ENCODE measurements around the gene KCNQ5.

The KCNQ5 gene

DNA sequence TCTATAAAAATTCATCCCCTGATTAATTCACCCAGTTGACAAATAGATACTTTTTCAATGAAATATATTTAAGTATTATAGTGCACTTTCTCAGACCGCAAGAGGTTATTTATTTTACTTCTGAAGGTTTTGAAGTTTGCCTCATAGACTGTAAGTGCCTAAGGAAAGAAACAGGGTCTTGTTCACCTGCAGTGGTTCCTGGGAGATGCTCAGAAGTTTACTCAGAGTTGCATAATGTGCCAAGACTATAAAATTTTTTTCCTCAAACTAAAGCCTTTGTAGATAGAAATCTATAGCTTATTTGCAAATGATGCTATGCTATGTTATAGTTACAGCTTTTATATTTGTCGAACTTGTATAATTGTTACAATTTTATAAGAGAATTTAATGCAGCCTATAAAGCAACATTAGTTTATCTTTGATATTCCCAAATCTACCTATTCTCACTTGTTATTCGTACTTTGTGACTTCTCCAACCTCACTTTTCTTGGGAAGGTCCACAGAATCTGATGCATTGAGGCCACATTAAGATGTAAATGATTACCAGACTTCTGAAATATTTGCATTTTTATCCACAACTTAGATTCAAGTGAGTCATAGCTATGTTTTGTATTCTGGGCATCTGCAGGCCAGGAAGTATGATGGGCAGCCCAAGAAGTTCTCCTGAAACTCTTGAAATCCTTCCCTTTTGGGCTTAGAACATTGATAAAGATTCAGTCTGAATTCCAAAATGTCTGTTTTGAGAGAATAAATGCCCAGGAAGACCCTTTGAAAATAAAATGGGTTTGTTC is 35.7 kb downstream of the KCNQ5 start:
- no peak overlapping the region for H3K4me3 ChIP-seq (ENCODE audit: low read length)
- no peaks in the 10 kb centered on the region for H3K4me1 ChIP-seq (ENCODE audit: control insufficient read depth, low read depth, low read length)
- H3K36me3 ChIP-seq (ENCODE audit: control insufficient read depth, low read depth, low read length), result no peaks in the 10 kb centered on the region
- H3K9me3 ChIP-seq (ENCODE audit: control insufficient read depth, low read depth, low read length), result no peaks in the 10 kb centered on the region
- no peak overlapping the region for H3K27ac ChIP-seq (ENCODE audit: low read length)
- no peaks in the 10 kb centered on the region for H3K27me3 ChIP-seq (ENCODE audit: control insufficient read depth, insufficient read depth, low read length)
- no peak overlapping the region for H3K9ac ChIP-seq (ENCODE audit: low read length)

GRCh38 chr6:72659754-72660153 is 37.9 kb downstream of the KCNQ5 start:
- no peak overlapping the region for H3K4me3 ChIP-seq (ENCODE audit: low read length)
- H3K36me3 ChIP-seq (ENCODE audit: control insufficient read depth, low read depth, low read length), result no peaks in the 10 kb centered on the region
- H3K9ac ChIP-seq (ENCODE audit: low read length), result no peak overlapping the region
- H3K27ac ChIP-seq (ENCODE audit: low read length), result no peak overlapping the region
- H3K9me3 ChIP-seq (ENCODE audit: control insufficient read depth, low read depth, low read length), result no peaks in the 10 kb centered on the region
- no peaks in the 10 kb centered on the region for H3K27me3 ChIP-seq (ENCODE audit: control insufficient read depth, insufficient read depth, low read length)
- H3K4me1 ChIP-seq (ENCODE audit: control insufficient read depth, low read depth, low read length), result no peaks in the 10 kb centered on the region

DNA sequence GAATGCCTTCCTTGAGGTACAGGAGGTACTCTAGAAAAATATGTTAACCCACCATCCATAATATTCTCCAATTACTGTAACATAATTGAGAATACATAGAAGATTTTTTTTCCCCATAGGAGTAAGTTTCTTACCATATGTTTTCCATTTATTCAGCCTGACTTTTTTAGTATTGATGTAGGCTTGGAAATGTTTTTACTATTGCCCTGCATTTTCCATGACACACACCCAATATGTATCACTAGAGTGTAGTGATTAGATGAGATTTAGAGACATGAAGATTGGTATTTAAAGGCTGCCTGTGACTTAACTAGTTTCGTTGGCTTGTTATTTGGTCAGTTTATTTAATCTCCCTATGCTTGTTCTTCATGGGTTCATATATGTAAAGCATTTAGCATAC is 39.5 kb downstream of the KCNQ5 start:
- Histone ChIP-seq H3K36me3 (ENCODE audit: control insufficient read depth, low read depth, low read length) (no peaks in the 10 kb centered on the region), H3K4me1 (ENCODE audit: control insufficient read depth, low read depth, low read length) (no peaks in the 10 kb centered on the region), H3K9me3 (ENCODE audit: control insufficient read depth, low read depth, low read length) (no peaks in the 10 kb centered on the region), H3K9ac (ENCODE audit: low read length) (no peak overlapping the region), H3K27me3 (ENCODE audit: control insufficient read depth, insufficient read depth, low read length) (no peaks in the 10 kb centered on the region), H3K4me3 (ENCODE audit: low read length) (no peak overlapping the region), H3K27ac (ENCODE audit: low read length) (no peak overlapping the region)

DNA sequence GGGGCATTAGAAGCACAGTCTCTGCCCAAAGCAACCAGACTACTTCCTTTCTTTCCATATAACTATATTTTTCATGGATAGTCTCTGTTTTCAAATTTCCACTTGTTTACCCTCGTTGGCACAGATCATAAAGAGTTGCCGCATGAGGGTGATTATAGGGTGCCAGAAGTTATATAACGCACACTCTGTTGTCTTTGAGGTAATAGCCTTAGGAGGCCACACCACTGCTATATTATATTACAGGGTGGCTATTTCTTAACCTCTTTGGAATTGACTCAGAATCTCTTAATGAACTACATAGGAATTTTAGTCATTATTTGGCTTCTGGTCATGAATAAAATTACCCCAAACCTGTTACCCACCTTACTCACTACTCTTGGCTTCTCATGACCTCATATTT is 43.7 kb downstream of the KCNQ5 start:
- Histone ChIP-seq H3K27me3 (ENCODE audit: control insufficient read depth, insufficient read depth, low read length) (no peaks in the 10 kb centered on the region), H3K27ac (ENCODE audit: low read length) (no peak overlapping the region), H3K36me3 (ENCODE audit: control insufficient read depth, low read depth, low read length) (no peaks in the 10 kb centered on the region), H3K9ac (ENCODE audit: low read length) (no peak overlapping the region), H3K4me1 (ENCODE audit: control insufficient read depth, low read depth, low read length) (no peaks in the 10 kb centered on the region), H3K9me3 (ENCODE audit: control insufficient read depth, low read depth, low read length) (no peaks in the 10 kb centered on the region), H3K4me3 (ENCODE audit: low read length) (no peak overlapping the region)

GRCh38 chr6:72669324-72669723 is 47.5 kb downstream of the KCNQ5 start:
- H3K4me1 ChIP-seq (ENCODE audit: control insufficient read depth, low read depth, low read length), result no peaks in the 10 kb centered on the region
- no peak overlapping the region for H3K4me3 ChIP-seq (ENCODE audit: low read length)
- no peaks in the 10 kb centered on the region for H3K9me3 ChIP-seq (ENCODE audit: control insufficient read depth, low read depth, low read length)
- no peak overlapping the region for H3K27ac ChIP-seq (ENCODE audit: low read length)
- no peak overlapping the region for H3K9ac ChIP-seq (ENCODE audit: low read length)
- H3K36me3 ChIP-seq (ENCODE audit: control insufficient read depth, low read depth, low read length), result no peaks in the 10 kb centered on the region
- no peaks in the 10 kb centered on the region for H3K27me3 ChIP-seq (ENCODE audit: control insufficient read depth, insufficient read depth, low read length)

DNA sequence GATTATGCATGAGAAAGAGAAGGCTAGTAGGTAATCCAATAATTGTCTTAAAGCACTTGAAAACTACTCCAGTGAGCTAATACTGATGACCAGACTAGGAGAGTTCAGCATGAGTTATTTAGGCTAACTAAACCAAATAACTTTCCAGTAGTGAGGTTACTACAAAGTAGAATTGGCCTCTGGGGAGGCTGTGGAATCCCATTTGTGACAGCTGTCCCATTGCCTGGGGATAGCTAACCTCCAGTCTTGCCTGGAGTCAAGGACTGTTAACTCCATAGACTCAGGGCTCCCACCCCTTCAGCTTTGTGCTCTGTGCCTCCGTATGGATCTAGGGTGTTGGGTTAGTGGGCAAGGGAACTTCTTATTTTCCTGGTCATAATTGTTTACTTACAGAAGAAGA is 51.0 kb downstream of the KCNQ5 start:
- no peak overlapping the region for H3K9ac ChIP-seq (ENCODE audit: low read length)
- no peaks in the 10 kb centered on the region for H3K36me3 ChIP-seq (ENCODE audit: control insufficient read depth, low read depth, low read length)
- no peak overlapping the region for H3K27ac ChIP-seq (ENCODE audit: low read length)
- H3K9me3 ChIP-seq (ENCODE audit: control insufficient read depth, low read depth, low read length), result no peaks in the 10 kb centered on the region
- no peak overlapping the region for H3K4me3 ChIP-seq (ENCODE audit: low read length)
- H3K4me1 ChIP-seq (ENCODE audit: control insufficient read depth, low read depth, low read length), result no peaks in the 10 kb centered on the region
- no peaks in the 10 kb centered on the region for H3K27me3 ChIP-seq (ENCODE audit: control insufficient read depth, insufficient read depth, low read length)

GRCh38 chr6:72674842-72675241 is 53.0 kb downstream of the KCNQ5 start:
- no peak overlapping the region for H3K9ac ChIP-seq (ENCODE audit: low read length)
- H3K36me3 ChIP-seq (ENCODE audit: control insufficient read depth, low read depth, low read length), result no peaks in the 10 kb centered on the region
- H3K4me1 ChIP-seq (ENCODE audit: control insufficient read depth, low read depth, low read length), result no peaks in the 10 kb centered on the region
- no peak overlapping the region for H3K27ac ChIP-seq (ENCODE audit: low read length)
- H3K27me3 ChIP-seq (ENCODE audit: control insufficient read depth, insufficient read depth, low read length), result no peaks in the 10 kb centered on the region
- no peak overlapping the region for H3K4me3 ChIP-seq (ENCODE audit: low read length)
- no peaks in the 10 kb centered on the region for H3K9me3 ChIP-seq (ENCODE audit: control insufficient read depth, low read depth, low read length)

GRCh38 chr6:72675396-72675795 is 53.5 kb downstream of the KCNQ5 start:
- Histone ChIP-seq H3K9ac (ENCODE audit: low read length) (no peak overlapping the region), H3K4me1 (ENCODE audit: control insufficient read depth, low read depth, low read length) (no peaks in the 10 kb centered on the region), H3K36me3 (ENCODE audit: control insufficient read depth, low read depth, low read length) (no peaks in the 10 kb centered on the region), H3K4me3 (ENCODE audit: low read length) (no peak overlapping the region), H3K27ac (ENCODE audit: low read length) (no peak overlapping the region), H3K27me3 (ENCODE audit: control insufficient read depth, insufficient read depth, low read length) (no peaks in the 10 kb centered on the region), H3K9me3 (ENCODE audit: control insufficient read depth, low read depth, low read length) (no peaks in the 10 kb centered on the region)

GRCh38 chr6:72676995-72677394 is 55.1 kb downstream of the KCNQ5 start:
- H3K36me3 ChIP-seq (ENCODE audit: control insufficient read depth, low read depth, low read length), result no peaks in the 10 kb centered on the region
- H3K4me3 ChIP-seq (ENCODE audit: low read length), result no peak overlapping the region
- no peak overlapping the region for H3K9ac ChIP-seq (ENCODE audit: low read length)
- H3K4me1 ChIP-seq (ENCODE audit: control insufficient read depth, low read depth, low read length), result no peaks in the 10 kb centered on the region
- H3K27ac ChIP-seq (ENCODE audit: low read length), result no peak overlapping the region
- no peaks in the 10 kb centered on the region for H3K27me3 ChIP-seq (ENCODE audit: control insufficient read depth, insufficient read depth, low read length)
- no peaks in the 10 kb centered on the region for H3K9me3 ChIP-seq (ENCODE audit: control insufficient read depth, low read depth, low read length)

DNA sequence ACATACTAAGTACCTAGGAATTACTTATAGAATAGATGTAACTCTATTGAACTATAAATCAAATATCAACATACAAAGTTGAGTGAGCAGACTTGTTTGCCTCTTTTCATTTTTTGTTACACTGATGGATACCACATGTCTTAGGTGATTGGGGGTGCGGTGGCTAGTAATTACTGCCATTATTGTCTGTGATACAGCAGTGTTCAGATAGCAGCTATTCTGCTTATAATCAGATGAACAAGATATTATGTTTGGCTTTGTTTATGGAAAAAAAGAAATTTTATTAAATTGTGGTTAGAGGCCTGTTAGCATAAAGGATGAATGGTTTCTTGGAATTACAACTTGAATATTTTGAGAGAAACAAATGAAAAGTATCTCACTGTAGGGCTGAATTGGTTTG is 55.9 kb downstream of the KCNQ5 start:
- Histone ChIP-seq H3K9me3 (ENCODE audit: control insufficient read depth, low read depth, low read length) (no peaks in the 10 kb centered on the region), H3K4me3 (ENCODE audit: low read length) (no peak overlapping the region), H3K4me1 (ENCODE audit: control insufficient read depth, low read depth, low read length) (no peaks in the 10 kb centered on the region), H3K36me3 (ENCODE audit: control insufficient read depth, low read depth, low read length) (no peaks in the 10 kb centered on the region), H3K27me3 (ENCODE audit: control insufficient read depth, insufficient read depth, low read length) (no peaks in the 10 kb centered on the region), H3K9ac (ENCODE audit: low read length) (no peak overlapping the region), H3K27ac (ENCODE audit: low read length) (no peak overlapping the region)

- Histone ChIP-seq H3K36me3 (ENCODE audit: control insufficient read depth, low read depth, low read length) (no peaks in the 10 kb centered on the region), H3K4me1 (ENCODE audit: control insufficient read depth, low read depth, low read length) (no peaks in the 10 kb centered on the region), H3K9ac (ENCODE audit: low read length) (no peak overlapping the region), H3K9me3 (ENCODE audit: control insufficient read depth, low read depth, low read length) (no peaks in the 10 kb centered on the region), H3K27ac (ENCODE audit: low read length) (no peak overlapping the region), H3K4me3 (ENCODE audit: low read length) (no peak overlapping the region), H3K27me3 (ENCODE audit: control insufficient read depth, insufficient read depth, low read length) (no peaks in the 10 kb centered on the region)
Measured at GRCh38 chr6:72683797-72684196, 61.9 kb downstream of the KCNQ5 start.

- no peak overlapping the region for H3K27ac ChIP-seq (ENCODE audit: low read length)
- H3K9ac ChIP-seq (ENCODE audit: low read length), result no peak overlapping the region
- H3K4me3 ChIP-seq (ENCODE audit: low read length), result no peak overlapping the region
- no peaks in the 10 kb centered on the region for H3K36me3 ChIP-seq (ENCODE audit: control insufficient read depth, low read depth, low read length)
- H3K9me3 ChIP-seq (ENCODE audit: control insufficient read depth, low read depth, low read length), result no peaks in the 10 kb centered on the region
- H3K4me1 ChIP-seq (ENCODE audit: control insufficient read depth, low read depth, low read length), result no peaks in the 10 kb centered on the region
- H3K27me3 ChIP-seq (ENCODE audit: control insufficient read depth, insufficient read depth, low read length), result no peaks in the 10 kb centered on the region
Measured at GRCh38 chr6:72689107-72689954, 67.5 kb downstream of the KCNQ5 start.

Measured in iPS-18a (cell line).